HEK293T (cell line): ENCODE data around the gene COMMD7.
"Not testable (repeated sequence)": the region's sequence is repeated elsewhere in the genome, so short reads cannot be mapped to it uniquely, and the experiment has no call there.

ENCODE experiments used
- CTCF ChIA-PET: fragments of 350-600 bp; formaldehyde crosslinking; extraction: SDS; loops from one replicate; lab custom pipeline; 2021; ENCODE audit warnings: antibody characterized with exemption, inconsistent platforms; lab: Yijun Ruan, JAX
- POLR2A ChIA-PET: fragments of 350-600 bp; formaldehyde crosslinking; extraction: SDS; loops from one replicate; lab custom pipeline; 2020; ENCODE audit warnings: antibody characterized with exemption, inconsistent platforms; lab: Yijun Ruan, JAX
- DNase-seq: peaks from one replicate; pipeline ENCODE4 v3.0.0; 2012; ENCODE audit warnings: mixed read lengths; ENCODE audit errors: extremely low spot score
- ARNT ChIP-seq: fragments of 450-650 bp; IDR thresholded peaks from 2 replicates; pipeline ENCODE4 v1.6.1; 2017; ENCODE audit warnings: mild to moderate bottlenecking
- BHLHE40 ChIP-seq: fragments of 450-650 bp; IDR thresholded peaks from 2 replicates; pipeline ENCODE4 v1.6.1; 2016; ENCODE audit warnings: mild to moderate bottlenecking, moderate library complexity, borderline replicate concordance
- CTBP1 ChIP-seq: fragments of 450-650 bp; IDR thresholded peaks from 2 replicates; pipeline ENCODE4 v1.6.1; 2016; ENCODE audit warnings: borderline replicate concordance
- ELF4 ChIP-seq: fragments of 450-650 bp; IDR thresholded peaks from 2 replicates; pipeline ENCODE4 v1.6.1; 2017; ENCODE audit warnings: antibody characterized with exemption
- FOXA1 ChIP-seq: fragments of 450-650 bp; IDR thresholded peaks from 2 replicates; pipeline ENCODE4 v1.6.1; 2016; ENCODE audit warnings: mild to moderate bottlenecking
- FOXK2 ChIP-seq: fragments of 450-650 bp; IDR thresholded peaks from 2 replicates; pipeline ENCODE4 v1.6.1; 2016; ENCODE audit warnings: mild to moderate bottlenecking
- FOXM1 ChIP-seq: fragments of 450-650 bp; IDR thresholded peaks from 2 replicates; pipeline ENCODE4 v1.6.1; 2017; ENCODE audit warnings: mild to moderate bottlenecking, borderline replicate concordance
- HDGF ChIP-seq: fragments of 450-650 bp; IDR thresholded peaks from 2 replicates; pipeline ENCODE4 v1.6.1; 2017; ENCODE audit warnings: antibody characterized with exemption, borderline replicate concordance
- L3MBTL2 ChIP-seq: fragments of 450-650 bp; conservative IDR thresholded peaks from 2 replicates; pipeline ENCODE4 v1.6.1; 2016; ENCODE audit warnings: mild to moderate bottlenecking
- LEF1 ChIP-seq: fragments of 450-650 bp; IDR thresholded peaks from 2 replicates; pipeline ENCODE4 v1.6.1; 2017; ENCODE audit warnings: mild to moderate bottlenecking, borderline replicate concordance
- NFRKB ChIP-seq: fragments of 450-650 bp; IDR thresholded peaks from 2 replicates; pipeline ENCODE4 v1.6.1; 2016; ENCODE audit warnings: mild to moderate bottlenecking, moderate library complexity
- SP1 ChIP-seq: fragments of 450-650 bp; IDR thresholded peaks from 2 replicates; pipeline ENCODE4 v1.6.1; 2017
- SUZ12 ChIP-seq: fragments of 450-650 bp; IDR thresholded peaks from 2 replicates; pipeline ENCODE4 v1.6.1; 2016; ENCODE audit warnings: mild to moderate bottlenecking
- TARDBP ChIP-seq: fragments of 450-650 bp; IDR thresholded peaks from 2 replicates; pipeline ENCODE4 v1.6.1; 2016
- ZNF384 ChIP-seq: fragments of 450-650 bp; IDR thresholded peaks from 2 replicates; pipeline ENCODE4 v1.6.1; 2016
- TF ChIP-seq, protein P1 (sequence below): fragments of 450-650 bp; IDR thresholded peaks from 2 replicates; pipeline ENCODE4 v1.6.1; 2016

The COMMD7 gene

DNA sequence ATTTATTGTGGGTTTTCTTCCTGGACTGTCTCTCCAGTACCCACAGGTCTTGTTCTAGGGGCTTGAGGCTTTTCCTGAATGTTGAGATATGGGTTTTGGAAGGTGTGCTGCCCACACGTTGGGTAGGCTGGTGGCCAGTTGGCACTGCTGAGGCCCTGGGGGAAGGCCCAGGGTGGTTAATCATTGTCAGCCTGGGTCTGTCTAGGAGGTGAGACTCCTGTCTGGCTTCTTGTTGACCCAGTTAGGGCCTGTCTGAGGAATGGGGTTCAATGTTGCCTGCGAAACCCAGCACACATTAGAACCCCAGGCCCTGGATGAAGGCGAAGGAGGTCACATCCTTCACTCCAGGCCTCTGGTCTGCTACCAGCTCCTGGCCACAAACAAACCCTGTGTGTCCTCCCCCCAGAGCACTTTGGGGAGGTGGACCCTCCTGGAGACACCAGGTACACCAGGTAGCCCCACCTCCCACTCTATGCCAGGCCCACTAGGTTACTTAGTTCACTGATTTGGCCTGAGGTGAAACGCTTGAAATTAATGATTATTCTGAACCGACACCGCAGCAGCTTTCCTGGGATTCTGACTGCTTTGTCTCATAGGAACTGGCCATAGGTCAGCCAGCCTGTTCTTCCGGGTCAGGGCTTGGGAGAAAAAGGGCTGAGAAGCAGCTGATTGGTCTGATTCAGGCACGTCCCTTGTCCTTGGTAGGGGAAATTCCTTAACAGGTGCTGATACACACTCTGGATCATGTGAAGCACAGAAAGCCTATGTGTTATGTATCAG lies 34.1 kb upstream of the COMMD7 start:
- no peak for DNase-seq
- ChIA-PET POLR2A (interaction anchor here (1.9 kb wide), 1 partner anchor 15 kb away, joined by 6 read pairs; the partner anchor contains the start of gene DNMT3B), CTCF (interaction anchor here (0.6 to 2.3 kb wide), 16 partner anchors 8 to 116 kb away, joined by 3 to 68 read pairs (median 4); partner anchors contain the start of genes C20orf203, COMMD7 and DNMT3B)
- TF ChIP-seq ARNT (no peak), FOXK2 (no peak), SP1 (no peak), CTBP1 (no peak), L3MBTL2 (no peak), ZNF384 (no peak), FOXA1 (no peak), FOXM1 (no peak), NFRKB (no peak), LEF1 (no peak), ELF4 (no peak), SUZ12 (no peak), BHLHE40 (no peak), HDGF (no peak), TARDBP (no peak)
- TF ChIP-seq, protein P1, sequence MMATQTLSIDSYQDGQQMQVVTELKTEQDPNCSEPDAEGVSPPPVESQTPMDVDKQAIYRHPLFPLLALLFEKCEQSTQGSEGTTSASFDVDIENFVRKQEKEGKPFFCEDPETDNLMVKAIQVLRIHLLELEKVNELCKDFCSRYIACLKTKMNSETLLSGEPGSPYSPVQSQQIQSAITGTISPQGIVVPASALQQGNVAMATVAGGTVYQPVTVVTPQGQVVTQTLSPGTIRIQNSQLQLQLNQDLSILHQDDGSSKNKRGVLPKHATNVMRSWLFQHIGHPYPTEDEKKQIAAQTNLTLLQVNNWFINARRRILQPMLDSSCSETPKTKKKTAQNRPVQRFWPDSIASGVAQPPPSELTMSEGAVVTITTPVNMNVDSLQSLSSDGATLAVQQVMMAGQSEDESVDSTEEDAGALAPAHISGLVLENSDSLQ: no peak

DNA sequence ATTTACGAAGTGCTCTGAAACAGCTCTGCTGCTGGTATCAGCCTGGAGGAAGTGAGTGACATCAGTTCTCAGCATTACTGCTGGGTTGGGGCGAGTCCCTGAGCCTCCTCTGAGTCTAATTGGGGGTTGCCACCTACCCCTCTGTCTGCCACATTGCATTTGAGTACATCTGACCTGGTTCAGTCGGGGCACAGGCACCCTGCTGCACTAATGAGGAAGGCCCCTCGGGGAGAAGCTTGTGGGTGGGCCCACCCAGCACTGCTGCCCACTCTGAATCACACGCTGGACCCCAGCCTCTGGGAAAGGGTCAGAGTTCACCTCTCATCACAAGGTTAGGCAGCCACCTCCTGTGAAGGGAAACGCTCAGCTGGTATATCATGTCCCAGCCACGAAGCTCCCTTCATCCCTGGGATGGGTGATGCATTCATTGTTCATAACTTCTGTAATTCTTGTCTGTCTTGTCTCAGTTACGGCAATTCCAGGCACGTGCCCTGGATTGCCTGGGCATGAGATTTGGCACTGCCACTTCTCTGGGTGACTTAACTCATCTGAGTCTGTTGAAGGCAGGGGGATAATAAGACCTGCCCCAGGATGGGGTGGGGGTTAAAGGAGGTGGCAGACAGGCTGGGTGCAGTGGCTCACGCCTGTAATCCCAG lies 32.2 kb upstream of the COMMD7 start:
- ChIA-PET CTCF (interaction anchor here (1.2 to 1.7 kb wide), 3 partner anchors 14 to 126 kb away, joined by 3 to 4 read pairs (median 3); no protein-coding TSS in a partner anchor), POLR2A (no interaction called here)
- no peak for DNase-seq
- TF ChIP-seq NFRKB (no peak), BHLHE40 (no peak), L3MBTL2 (no peak)

DNA sequence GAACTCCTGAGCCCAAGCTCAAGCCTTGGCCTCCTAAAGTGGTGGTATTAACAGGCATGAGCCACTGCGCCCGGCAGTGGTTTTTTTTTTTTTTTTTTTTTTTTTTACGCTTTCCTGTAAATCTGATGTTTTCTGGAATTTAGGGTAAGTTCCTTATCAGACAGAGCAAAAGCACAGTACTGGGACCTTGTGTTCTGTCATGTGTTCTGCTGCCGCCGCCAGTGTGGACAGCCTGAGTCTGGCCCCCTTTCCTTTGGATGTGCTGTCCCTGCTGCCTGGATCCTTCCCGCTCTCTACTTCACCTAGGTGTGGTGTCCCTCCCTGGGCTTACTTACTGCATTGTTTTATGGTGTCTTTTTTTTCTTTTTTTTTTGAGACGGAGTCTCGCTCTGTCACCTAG lies 30.6 kb upstream of the COMMD7 start:
- DNase-seq: no peak
- TF ChIP-seq CTBP1 (no peak), FOXA1 (no peak), NFRKB (no peak), ARNT (no peak)
- CTCF ChIA-PET: no interaction called here
- POLR2A ChIA-PET: no interaction called here

DNA sequence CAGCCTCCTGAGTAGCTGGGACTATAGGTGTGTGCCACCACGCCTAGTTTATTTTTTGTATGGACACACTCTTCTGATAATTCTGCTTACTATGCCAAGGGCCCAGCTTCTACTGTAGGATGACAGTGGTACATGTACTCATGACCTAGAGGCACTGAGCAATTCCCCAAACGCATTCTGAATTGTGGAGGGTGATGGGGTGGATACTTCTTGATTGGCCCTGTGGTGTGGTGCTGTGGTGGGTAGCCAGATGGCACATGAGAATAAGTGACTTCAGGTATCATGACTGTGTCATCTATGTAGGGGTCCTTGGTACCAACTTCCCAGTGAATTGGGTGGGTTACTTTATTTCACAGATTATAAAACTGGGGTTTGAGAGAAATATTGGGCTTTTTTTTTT lies 30.0 kb upstream of the COMMD7 start:
- CTCF ChIA-PET: interaction anchor here (0.6 kb wide), 1 partner anchor 10 kb away, joined by 3 read pairs; no protein-coding TSS in a partner anchor
- TF ChIP-seq CTBP1 (no peak), FOXM1 (no peak), HDGF (no peak), SUZ12 (no peak), SP1 (no peak), L3MBTL2 (no peak), ELF4 (no peak)
- TF ChIP-seq, protein P1: no peak
- no peak for DNase-seq
- POLR2A ChIA-PET: interaction anchor here (0.9 kb wide), 1 partner anchor 11 kb away, joined by 3 read pairs; the partner anchor contains the start of gene DNMT3B

DNA sequence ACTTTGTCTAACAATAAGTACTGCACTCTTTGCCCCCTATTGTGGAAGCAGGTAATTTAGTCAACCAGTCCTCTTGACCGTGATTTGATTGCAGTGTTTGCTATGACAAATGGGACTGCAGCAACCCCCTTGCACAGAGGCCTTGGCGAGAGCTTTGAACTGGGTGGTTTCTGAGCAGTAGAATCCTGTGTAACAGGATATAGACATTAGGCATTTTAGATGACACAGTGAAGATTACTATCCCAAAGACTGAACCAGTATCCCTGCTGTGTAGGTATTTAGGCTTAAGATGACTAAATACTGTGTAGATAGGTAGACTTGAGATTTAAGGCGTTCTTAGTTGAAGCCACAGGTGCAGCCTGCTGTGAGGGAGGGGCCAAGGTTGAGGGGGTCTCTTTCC lies 28.8 kb upstream of the COMMD7 start:
- CTCF ChIA-PET: no interaction called here
- TF ChIP-seq SP1 (no peak), FOXM1 (no peak), ARNT (no peak), FOXK2 (no peak), CTBP1 (no peak), NFRKB (no peak), LEF1 (no peak), ZNF384 (no peak), HDGF (no peak), SUZ12 (no peak), BHLHE40 (no peak), TARDBP (no peak), FOXA1 (no peak)
- TF ChIP-seq, protein P1: no peak
- DNase-seq: no peak
- POLR2A ChIA-PET: no interaction called here

DNA sequence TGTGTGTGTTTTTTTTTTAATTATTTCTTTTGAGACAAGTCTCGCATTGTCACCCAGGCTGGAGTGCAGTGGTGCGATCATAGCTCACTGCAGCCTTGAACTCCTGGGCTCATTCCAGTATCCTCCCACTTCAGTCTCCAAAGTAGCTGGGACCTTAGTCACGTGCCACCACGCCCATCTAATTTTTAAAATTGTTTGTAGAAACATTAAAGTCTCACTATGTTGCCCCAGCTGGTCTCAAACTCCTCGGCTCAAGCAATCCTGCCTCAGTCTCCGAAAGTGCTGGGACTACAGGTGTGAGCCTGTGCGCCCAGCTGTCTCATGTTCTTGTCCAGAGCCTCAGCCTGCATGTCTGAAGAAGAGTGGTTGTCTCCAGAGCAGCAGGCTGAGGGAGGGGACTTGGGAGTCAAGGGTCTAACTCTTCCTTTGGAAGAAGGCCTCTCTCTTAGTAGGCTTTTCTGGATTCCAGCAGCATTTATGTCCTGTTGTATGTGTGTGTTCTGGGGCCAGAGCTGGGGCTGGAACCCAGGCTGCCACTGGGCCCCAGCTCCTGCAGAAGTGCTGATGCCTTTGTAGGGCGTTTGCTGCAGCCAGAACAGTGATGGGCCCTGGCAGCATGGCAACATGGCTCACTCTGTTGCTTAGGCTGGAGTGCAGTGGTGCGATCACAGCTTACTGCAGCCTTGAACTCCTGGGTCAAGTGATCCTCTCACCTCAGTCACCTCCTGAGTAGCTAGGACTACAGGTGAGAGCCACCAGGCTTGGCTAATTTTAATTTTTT lies 24.3 kb upstream of the COMMD7 start:
- ChIA-PET POLR2A (no interaction called here), CTCF (interaction anchor here (0.6 to 1.4 kb wide), 3 partner anchors 10 to 288 kb away, joined by 4 to 8 read pairs (median 8); no protein-coding TSS in a partner anchor)
- TF ChIP-seq NFRKB: no peak
- no peak for TF ChIP-seq SUZ12
- no peak for TF ChIP-seq FOXA1

DNA sequence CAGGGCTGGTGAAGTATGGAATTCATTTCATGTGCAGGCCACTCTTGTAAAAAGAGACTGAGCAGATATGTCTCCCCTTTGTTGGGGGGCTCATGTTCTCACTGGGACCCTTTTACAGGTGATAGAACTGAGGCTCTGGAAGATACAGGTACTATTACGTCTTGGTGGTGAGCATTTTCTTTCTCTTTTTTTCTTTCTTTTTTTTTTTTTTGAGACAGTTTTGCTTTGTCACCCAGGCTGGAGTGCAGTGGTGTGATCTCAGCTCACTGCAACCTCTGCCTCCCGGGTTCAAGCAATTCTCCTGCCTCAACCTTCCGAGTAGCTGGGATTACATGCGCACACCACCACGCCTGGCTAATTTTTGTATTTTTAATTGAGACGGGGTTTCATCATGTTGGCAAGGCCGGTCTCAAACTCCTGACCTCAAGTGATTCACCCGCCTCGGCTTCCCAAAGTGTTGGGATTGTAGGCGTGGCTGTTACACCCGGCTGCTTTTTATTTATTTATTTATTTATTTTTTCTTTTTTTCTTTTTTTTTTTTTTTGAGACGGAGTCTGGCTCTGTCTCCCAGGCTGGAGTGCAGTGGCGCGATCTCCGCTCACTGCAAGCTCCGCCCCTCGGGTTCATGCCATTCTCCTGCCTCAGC lies 22.1 kb upstream of the COMMD7 start:
- DNase-seq: not testable (repeated sequence)
- CTCF ChIA-PET: interaction anchor here (0.6 to 1.0 kb wide), 2 partner anchors 13 to 1246 kb away, joined by 3 read pairs; no protein-coding TSS in a partner anchor
- POLR2A ChIA-PET: interaction anchor here (1.0 kb wide), 1 partner anchor 23 kb away, joined by 3 read pairs; the partner anchor contains the start of gene COMMD7

More for the DNA sequence above, 24.3 kb upstream of the COMMD7 start:
- no peak for DNase-seq
